ENCODE measurements around the gene CHIT1.
A peak's percentile ranks its signal among the peaks of the same experiment; 100 is the strongest.

CHIT1 gene

DNA sequence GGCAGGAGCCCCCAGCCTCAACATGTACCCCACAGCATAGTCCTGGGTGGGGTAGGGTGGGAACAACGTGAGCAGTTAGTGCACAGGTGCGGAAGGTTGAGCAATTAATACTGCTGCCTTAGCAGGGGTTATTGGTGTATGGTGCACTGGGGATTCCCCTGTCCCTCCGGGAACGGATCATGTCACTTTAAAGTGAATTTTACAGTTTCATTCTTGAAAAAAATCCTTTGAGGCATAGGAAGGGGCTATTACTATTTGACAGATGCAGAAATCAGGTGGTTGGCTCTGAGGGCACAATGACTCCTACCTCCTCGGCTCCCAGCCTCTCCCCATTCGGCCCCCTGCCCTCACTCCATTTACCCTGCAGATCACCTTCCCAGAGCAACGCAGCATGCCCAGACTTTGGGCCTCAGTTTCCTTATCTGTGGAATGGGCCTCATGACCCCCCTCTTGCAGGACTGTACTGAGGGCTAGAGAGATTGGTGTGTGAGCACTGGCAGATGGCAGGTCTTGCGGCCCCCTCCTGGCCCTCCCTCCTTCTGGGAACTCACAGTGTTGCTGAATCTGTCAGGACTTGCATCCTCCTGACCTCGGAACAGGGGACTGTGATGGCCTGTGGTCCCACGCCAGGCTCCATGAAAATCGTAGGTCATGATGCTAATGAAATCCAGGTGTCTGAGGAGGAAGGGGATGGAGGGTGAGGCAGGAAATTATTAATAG is 48.7 kb downstream of the CHIT1 start:
- TF ChIP-seq POLR2A (IDR thresholded peaks at IDR 0.05; ENCODE audit: extremely low read depth, insufficient read length), result no peak
- TF ChIP-seq MYC (IDR thresholded peaks at IDR 0.05; ENCODE audit: low read depth, low read length), result no peak
- TF ChIP-seq, protein P1, sequence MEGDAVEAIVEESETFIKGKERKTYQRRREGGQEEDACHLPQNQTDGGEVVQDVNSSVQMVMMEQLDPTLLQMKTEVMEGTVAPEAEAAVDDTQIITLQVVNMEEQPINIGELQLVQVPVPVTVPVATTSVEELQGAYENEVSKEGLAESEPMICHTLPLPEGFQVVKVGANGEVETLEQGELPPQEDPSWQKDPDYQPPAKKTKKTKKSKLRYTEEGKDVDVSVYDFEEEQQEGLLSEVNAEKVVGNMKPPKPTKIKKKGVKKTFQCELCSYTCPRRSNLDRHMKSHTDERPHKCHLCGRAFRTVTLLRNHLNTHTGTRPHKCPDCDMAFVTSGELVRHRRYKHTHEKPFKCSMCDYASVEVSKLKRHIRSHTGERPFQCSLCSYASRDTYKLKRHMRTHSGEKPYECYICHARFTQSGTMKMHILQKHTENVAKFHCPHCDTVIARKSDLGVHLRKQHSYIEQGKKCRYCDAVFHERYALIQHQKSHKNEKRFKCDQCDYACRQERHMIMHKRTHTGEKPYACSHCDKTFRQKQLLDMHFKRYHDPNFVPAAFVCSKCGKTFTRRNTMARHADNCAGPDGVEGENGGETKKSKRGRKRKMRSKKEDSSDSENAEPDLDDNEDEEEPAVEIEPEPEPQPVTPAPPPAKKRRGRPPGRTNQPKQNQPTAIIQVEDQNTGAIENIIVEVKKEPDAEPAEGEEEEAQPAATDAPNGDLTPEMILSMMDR (IDR thresholded peaks at IDR 0.05; ENCODE audit: low read depth, low read length), result no peak
- TF ChIP-seq, protein P2, sequence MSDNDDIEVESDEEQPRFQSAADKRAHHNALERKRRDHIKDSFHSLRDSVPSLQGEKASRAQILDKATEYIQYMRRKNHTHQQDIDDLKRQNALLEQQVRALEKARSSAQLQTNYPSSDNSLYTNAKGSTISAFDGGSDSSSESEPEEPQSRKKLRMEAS (IDR thresholded peaks at IDR 0.05; ENCODE audit: low read depth, low read length), result no peak
- no peak for DNase-seq (ENCODE audit: low read depth)

DNA sequence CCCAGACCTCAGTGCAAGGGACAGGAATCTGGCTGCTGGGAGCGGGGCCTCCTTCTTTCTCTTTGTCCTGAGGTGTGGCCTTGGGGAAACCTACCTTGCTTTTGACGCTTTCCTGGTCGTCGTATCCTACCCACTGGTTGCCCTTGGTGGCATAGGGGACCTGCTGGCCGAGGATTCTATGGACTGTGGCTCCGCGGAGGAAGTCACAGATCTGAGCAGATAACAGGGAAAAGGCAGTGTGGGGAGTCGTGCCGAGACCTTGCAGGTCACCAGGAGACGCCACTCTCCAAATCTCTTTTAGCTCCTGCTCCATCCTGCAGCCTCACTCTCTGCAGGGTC is 49.8 kb downstream of the CHIT1 start:
- DNase-seq (ENCODE audit: low read depth), result no peak
- H3K4me3 ChIP-seq (ENCODE audit: low read depth, low read length), result no peak overlapping the region
- TF ChIP-seq, protein P2 (IDR thresholded peaks at IDR 0.05; ENCODE audit: low read depth, low read length), result no peak
- TF ChIP-seq MYC (IDR thresholded peaks at IDR 0.05; ENCODE audit: low read depth, low read length) (no peak), POLR2A (IDR thresholded peaks at IDR 0.05; ENCODE audit: extremely low read depth, insufficient read length) (no peak)
- TF ChIP-seq, protein P1 (IDR thresholded peaks at IDR 0.05; ENCODE audit: low read depth, low read length), result no peak

More for the DNA sequence above, 48.7 kb downstream of the CHIT1 start:
- no peak overlapping the region for H3K4me3 ChIP-seq (ENCODE audit: low read depth, low read length)

- TF ChIP-seq MYC (IDR thresholded peaks at IDR 0.05; ENCODE audit: low read depth, low read length) (no peak), POLR2A (IDR thresholded peaks at IDR 0.05; ENCODE audit: extremely low read depth, insufficient read length) (no peak)
- TF ChIP-seq, protein P1 (IDR thresholded peaks at IDR 0.05; ENCODE audit: low read depth, low read length), result no peak
- TF ChIP-seq, protein P2 (IDR thresholded peaks at IDR 0.05; ENCODE audit: low read depth, low read length), result no peak
- peak; percentile 65 for DNase-seq (ENCODE audit: low read depth)
Observed at GRCh38 chr1:203178821-203179666, 50.4 kb downstream of the CHIT1 start.

DNA sequence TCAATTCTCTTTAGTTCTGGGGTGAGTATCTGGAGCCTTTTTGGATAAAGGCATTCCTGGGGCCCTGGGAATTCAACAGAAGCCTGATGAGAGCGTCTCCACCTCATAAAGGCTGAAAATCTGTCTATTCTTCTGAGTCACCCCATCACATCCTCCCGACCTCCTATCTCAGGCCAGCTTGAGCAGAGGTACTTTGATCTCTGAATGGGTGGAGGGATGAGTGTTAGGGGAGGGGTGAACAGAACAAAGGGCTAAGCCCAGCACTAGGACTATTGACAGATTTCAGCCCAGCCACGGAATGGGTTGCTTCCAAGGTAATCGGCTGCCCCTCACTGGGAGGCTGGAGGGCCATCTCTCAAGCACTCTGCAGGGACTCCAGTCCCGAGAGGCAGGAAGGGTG is 51.4 kb downstream of the CHIT1 start:
- DNase-seq (ENCODE audit: low read depth), result peak; percentile 47
- no peak overlapping the region for H3K4me3 ChIP-seq (ENCODE audit: low read depth, low read length)
- TF ChIP-seq, protein P1 (IDR thresholded peaks at IDR 0.05; ENCODE audit: low read depth, low read length), result no peak
- TF ChIP-seq MYC (IDR thresholded peaks at IDR 0.05; ENCODE audit: low read depth, low read length), result no peak
- no peak for TF ChIP-seq POLR2A (IDR thresholded peaks at IDR 0.05; ENCODE audit: extremely low read depth, insufficient read length)
- TF ChIP-seq, protein P2 (IDR thresholded peaks at IDR 0.05; ENCODE audit: low read depth, low read length), result no peak

More at GRCh38 chr1:203178821-203179666, 50.4 kb downstream of the CHIT1 start:
- no peak overlapping the region for H3K4me3 ChIP-seq (ENCODE audit: low read depth, low read length)

GRCh38 chr1:203177470-203178039 is 51.9 kb downstream of the CHIT1 start:
- TF ChIP-seq, protein P2 (IDR thresholded peaks at IDR 0.05; ENCODE audit: low read depth, low read length), result 0 out of 2 replicates have a peak, but pooled peaks have one; percentile 3
- TF ChIP-seq, protein P1 (IDR thresholded peaks at IDR 0.05; ENCODE audit: low read depth, low read length), result no peak
- peak; percentile 83 for DNase-seq (ENCODE audit: low read depth)
- no peak overlapping the region for H3K4me3 ChIP-seq (ENCODE audit: low read depth, low read length)
